ENCODE results near the gene CSNK1D.

DNA sequence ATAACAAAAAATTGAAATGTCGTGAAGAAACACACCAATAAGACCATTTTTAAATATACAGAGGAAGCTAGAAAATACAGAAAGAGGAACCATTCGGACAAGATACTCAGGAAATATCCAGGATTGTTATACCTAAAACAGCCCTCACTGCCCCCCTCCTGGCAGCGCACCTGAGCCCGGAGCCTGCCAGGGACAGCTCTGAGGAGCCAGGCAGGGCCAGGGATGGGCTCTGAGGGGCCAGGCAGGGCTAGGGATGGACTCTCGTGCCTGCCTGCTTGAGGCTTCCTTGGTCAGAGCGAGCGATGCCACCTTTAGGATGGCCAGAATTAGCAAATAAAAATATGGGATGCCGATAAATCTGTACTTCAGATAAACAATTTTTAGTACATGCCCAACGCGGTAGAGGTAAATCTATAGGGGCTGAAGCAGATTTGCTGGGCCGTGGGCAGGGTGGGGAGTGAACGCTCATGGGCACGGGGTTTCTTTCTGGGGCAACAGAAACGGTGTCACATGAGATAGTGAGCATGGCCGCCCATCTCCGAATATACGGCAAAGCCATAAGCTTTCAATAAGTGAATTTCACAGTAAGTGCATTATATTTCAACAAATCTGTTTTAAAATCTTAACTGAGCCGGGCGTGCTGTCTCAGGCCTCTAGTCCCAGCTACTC, 18.2 kb upstream of the CSNK1D start:
- TF ChIP-seq, protein P1, sequence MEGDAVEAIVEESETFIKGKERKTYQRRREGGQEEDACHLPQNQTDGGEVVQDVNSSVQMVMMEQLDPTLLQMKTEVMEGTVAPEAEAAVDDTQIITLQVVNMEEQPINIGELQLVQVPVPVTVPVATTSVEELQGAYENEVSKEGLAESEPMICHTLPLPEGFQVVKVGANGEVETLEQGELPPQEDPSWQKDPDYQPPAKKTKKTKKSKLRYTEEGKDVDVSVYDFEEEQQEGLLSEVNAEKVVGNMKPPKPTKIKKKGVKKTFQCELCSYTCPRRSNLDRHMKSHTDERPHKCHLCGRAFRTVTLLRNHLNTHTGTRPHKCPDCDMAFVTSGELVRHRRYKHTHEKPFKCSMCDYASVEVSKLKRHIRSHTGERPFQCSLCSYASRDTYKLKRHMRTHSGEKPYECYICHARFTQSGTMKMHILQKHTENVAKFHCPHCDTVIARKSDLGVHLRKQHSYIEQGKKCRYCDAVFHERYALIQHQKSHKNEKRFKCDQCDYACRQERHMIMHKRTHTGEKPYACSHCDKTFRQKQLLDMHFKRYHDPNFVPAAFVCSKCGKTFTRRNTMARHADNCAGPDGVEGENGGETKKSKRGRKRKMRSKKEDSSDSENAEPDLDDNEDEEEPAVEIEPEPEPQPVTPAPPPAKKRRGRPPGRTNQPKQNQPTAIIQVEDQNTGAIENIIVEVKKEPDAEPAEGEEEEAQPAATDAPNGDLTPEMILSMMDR (IDR thresholded peaks at IDR 0.05; ENCODE audit: low read depth, low read length, poor library complexity, severe bottlenecking): no peak
- no peak for TF ChIP-seq EZH2phosphoT487 (IDR thresholded peaks at IDR 0.05; ENCODE audit: borderline replicate concordance, low read length)
